SIG-M5 treated with dmso at 0.1 percent for 504 hours (cell line): ENCODE measurements around the gene AK9.
"Not testable (repeated sequence)": the region's sequence is repeated elsewhere in the genome, so short reads cannot be mapped to it uniquely, and the experiment has no call there.

Experiments
- DNase-seq: peaks from one replicate; lab custom pipeline; 2025; ENCODE audit not compliant: unreplicated experiment; lab: John Stamatoyannopoulos, UW

AK9 gene

DNA sequence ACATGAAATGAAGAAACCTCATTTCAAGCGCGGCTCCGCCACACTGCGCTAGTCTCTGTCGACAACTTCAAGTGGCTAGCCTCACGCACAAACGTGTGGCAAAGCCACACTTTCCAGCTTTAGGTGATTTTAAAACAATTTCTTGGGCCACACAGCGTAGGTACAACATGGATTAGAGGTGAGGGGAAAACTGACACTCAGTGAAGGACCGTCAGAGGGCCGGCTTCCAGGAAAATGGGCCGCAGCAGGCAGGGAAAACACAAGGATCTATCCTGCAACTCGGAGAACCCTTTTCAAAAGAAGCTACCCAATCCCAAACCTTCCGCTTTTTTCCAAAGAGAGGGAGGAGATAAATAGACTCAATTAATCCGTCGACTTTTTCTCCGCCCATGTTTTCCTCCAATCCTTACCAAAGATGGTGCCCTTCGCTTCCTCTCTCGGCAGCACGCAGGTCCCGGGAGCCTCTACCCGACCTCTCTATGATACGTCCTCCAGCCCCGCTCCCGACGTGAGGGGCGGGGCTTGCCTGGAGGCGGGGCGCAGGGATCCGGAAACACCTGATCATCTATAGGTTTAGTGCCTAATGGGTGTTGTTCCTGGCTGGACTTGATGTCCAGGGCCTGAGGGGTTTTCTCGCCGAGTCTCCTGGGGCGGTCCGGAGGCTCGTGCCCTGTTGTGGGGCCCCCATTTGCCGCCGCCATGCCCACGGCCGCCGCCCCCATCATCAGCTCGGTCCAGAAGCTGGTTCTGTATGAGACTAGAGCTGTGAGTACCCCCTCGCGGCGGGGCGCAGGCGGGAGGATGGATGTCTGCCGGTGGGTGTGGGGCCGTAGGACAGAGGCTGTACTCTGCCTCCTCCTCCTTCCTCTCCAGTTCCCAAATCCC lies at the start of gene AK9, which contains the start of gene FIG4:
Gene AK9, minus strand, starts transcription at position 466 of the 885 bp plus-strand sequence. CDS start 15,457 bp downstream, outside the sequence.
Gene FIG4, plus strand, starts transcription at position 560 of the 885 bp plus-strand sequence. Its CDS starts 140 bp downstream, at position 700.
- DNase-seq, result peak; percentile 93

DNA sequence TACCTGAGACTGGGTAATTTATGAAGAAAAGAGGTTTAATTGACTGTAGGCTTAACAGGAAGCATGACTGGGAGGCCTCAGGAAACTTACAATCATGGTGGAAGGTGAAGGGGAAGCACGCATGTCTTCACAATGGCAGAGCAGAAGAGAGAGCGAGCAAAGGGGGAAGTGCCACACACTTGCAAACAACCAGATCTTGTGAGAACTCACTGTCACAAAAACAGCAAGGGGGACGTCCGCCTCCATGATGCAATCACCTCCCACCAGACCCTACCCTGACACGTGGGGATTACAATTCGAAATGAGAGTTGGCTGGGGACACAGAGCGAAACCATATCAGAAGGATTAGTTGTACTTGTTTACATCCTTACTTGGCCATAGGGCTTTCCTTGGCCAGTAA lies 49.8 kb upstream of the AK9 start:
- peak; percentile 50 for DNase-seq

DNA sequence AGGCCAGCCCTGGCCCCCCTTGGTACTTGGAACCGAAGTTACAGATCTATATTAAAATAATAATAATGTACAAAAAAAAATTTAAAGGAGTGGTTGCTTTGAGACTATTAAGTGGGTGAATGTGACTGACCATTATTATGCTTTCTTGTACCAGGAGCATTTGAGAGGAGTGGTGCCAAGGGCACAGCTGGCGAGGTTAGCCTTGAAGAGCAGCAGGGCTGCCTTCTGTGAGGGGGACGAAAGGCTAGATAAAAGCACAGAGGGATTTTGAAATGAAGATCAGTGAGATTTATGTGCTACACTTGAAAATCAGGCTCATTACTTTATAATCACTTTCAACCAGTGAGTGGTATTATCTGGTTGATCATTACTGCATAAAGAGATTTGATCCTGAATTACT lies 48.7 kb upstream of the AK9 start:
- DNase-seq, result no peak

- DNase-seq, result no peak
Measured at GRCh38 chr6:109738667-109739066, 47.7 kb upstream of the AK9 start.

DNA sequence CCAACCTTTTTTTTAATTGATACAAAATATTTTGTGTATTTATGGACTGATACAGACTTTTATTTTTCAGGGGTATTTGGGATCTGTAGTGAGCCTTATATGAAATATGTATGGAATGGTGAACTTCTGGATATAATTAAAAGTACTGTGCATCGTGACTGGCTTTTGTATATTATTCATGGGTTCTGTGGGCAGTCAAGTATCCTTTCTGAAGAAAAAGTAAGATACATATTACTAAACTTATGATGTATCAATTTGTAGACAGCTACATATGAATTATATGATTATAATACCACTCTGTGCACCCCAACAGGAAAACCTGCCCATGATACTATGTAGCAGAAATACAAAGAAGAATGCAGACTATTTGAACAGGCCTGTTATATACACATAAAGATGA lies 47.3 kb upstream of the AK9 start:
- DNase-seq, result no peak

- no peak for DNase-seq
Measured at GRCh38 chr6:109736273-109737025, 45.4 kb upstream of the AK9 start.

GRCh38 chr6:109725250-109725649 lies 34.2 kb upstream of the AK9 start:
- not testable (repeated sequence) for DNase-seq

- DNase-seq, result no peak
Measured at GRCh38 chr6:109722564-109723254, 31.7 kb upstream of the AK9 start.

DNA sequence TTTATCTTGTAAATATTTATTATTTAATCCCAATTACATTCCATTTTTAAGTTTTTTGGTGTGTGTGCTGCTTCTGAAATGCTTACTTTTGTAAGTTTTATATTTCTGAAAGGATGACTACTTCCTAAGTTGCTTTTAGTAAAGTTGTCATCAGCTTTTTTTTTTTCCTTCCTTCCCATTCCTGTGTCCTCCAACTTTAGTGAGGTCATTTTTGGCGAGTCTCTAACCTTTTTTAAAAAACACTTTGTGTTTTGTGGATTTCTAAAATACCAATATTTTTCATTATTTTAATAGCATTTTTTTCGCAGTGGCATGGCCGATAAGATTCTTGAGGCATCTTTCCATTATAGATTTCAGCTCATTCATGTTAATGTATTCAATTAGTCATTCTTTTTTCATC lies 31.0 kb upstream of the AK9 start:
- DNase-seq, result no peak

GRCh38 chr6:109720311-109720710 lies 29.3 kb upstream of the AK9 start:
- DNase-seq, result no peak

- no peak for DNase-seq
Measured at GRCh38 chr6:109718991-109719390, 28.0 kb upstream of the AK9 start.

- DNase-seq, result no peak
Measured at GRCh38 chr6:109717971-109718370, 27.0 kb upstream of the AK9 start.

GRCh38 chr6:109715616-109716015 lies 24.6 kb upstream of the AK9 start:
- no peak for DNase-seq

DNA sequence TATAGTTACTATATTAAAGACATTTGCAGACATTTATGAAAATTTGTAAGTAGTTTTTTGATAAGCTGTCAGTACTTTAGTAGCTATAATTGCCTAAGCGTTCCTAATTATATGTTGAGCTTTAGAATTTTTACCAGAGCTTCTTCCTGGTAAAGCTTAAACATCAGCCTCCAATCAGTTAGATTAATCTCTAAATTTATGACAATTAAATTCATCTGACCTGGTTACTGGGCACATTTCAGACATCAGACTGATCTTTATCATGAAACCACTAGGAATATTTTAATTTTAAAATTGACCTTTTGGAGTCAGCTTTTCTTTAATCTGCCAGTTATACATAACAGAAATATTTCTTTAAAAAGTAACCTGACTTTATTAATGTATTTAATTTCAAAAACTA lies 23.6 kb upstream of the AK9 start:
- no peak for DNase-seq

- DNase-seq, result no peak
Measured at GRCh38 chr6:109714166-109714565, 23.2 kb upstream of the AK9 start.

GRCh38 chr6:109713097-109713496 lies 22.1 kb upstream of the AK9 start:
- no peak for DNase-seq

DNA sequence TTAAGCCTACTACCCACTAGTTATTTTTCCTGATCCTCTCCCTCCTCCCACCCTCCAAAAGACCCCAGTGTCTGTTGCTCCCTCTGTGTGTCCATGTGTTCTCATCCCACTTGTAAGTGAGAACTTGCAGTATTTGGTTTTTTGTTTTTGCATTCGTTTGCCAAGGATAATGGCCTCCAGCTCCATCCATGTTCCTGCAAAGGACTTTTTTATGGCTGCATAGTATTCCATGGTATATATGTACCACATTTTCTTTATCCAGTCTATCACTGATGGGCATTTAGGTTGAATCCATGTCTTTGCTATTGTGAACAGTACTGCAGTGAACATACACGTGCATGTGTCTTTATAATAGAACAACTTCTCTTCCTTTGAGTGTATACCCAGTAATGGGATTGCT lies 17.1 kb upstream of the AK9 start:
- DNase-seq, result not testable (repeated sequence)

GRCh38 chr6:109706513-109706912 lies 15.5 kb upstream of the AK9 start:
- no peak for DNase-seq

DNA sequence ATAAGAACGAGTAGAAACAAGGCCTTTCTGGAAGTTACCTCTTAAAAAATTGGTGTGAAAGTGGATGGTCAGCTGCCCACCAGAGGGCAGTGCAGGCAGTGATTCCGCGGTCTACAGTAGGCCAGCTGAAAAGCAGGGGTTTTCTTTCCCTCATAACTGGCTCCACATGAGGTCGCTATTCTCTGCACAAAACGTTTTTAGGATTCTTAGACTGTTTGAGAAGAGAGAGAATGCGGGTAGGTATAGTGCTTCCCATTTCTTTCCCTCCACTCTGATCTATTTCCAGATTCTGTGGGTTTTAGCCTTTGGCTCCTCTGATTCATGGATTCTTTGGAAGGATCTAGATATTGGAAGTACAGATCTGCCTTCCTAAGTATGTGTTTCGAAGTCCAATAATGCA lies 14.3 kb upstream of the AK9 start:
- DNase-seq, result peak; percentile 87

GRCh38 chr6:109702791-109703190 lies 11.8 kb upstream of the AK9 start:
- DNase-seq, result peak; percentile 35

GRCh38 chr6:109701774-109702173 lies 10.8 kb upstream of the AK9 start:
- peak; percentile 62 for DNase-seq
